ENCODE results near the gene ACIN1. TPM values are rescaled to one million over a fixed set of nuclear protein-coding genes. Genes with fewer than 3 reads are reported as not detected.
A peak's percentile ranks its signal among the peaks of the same experiment; 100 is the strongest.

Gene ACIN1
- total and polyA plus RNA-seq, 2 of the 13 experiments (the other 11 are each of a cell fraction or from before 2014, with no cell fraction given), result 165 to 183 TPM

GRCh38 chr14:23023022-23023794 is 71.7 kb downstream of the ACIN1 start (continued):
- TF ChIP-seq HOMEZ (CRISPR knock-in tag; IDR thresholded peaks at IDR 0.05; ENCODE audit: low read depth), result no peak
- TF ChIP-seq HOXA5 (CRISPR knock-in tag; IDR thresholded peaks at IDR 0.05), result no peak
- no peak for TF ChIP-seq ZNF75D (CRISPR knock-in tag; IDR thresholded peaks at IDR 0.05; ENCODE audit: borderline replicate concordance)
- TF ChIP-seq SRSF9 (IDR thresholded peaks at IDR 0.05; ENCODE audit: borderline replicate concordance, insufficient read depth, low read depth, low read length, poor library complexity, severe bottlenecking), result no peak
- no peak for TF ChIP-seq ZNF180 (CRISPR knock-in tag; IDR thresholded peaks at IDR 0.05; ENCODE audit: borderline replicate concordance, low read depth)
- TF ChIP-seq DNMT1 (CRISPR knock-in tag; IDR thresholded peaks at IDR 0.05), result no peak
- no peak for TF ChIP-seq CBX1 (IDR thresholded peaks at IDR 0.05; ENCODE audit: low read depth)
- TF ChIP-seq ZNF124 (CRISPR knock-in tag; IDR thresholded peaks at IDR 0.05), result no peak
- TF ChIP-seq KLF12 (CRISPR knock-in tag; IDR thresholded peaks at IDR 0.05; ENCODE audit: borderline replicate concordance), result no peak
- TF ChIP-seq HIVEP1 (CRISPR knock-in tag; IDR thresholded peaks at IDR 0.05), result no peak
- no peak for TF ChIP-seq JDP2 (CRISPR knock-in tag; IDR thresholded peaks at IDR 0.05; ENCODE audit: borderline replicate concordance)
- no peak for TF ChIP-seq ZNF256 (CRISPR knock-in tag; conservative IDR thresholded peaks at IDR 0.05)
- no peak for TF ChIP-seq BRCA1 (CRISPR knock-in tag; IDR thresholded peaks at IDR 0.05)
- TF ChIP-seq ZNF329 (CRISPR knock-in tag; IDR thresholded peaks at IDR 0.05; ENCODE audit: low read depth), result no peak
- TF ChIP-seq ZSCAN29 (CRISPR knock-in tag; conservative IDR thresholded peaks at IDR 0.05), result no peak
- no peak for TF ChIP-seq ZNF280D (CRISPR knock-in tag; IDR thresholded peaks at IDR 0.05)
- no peak for TF ChIP-seq E2F5 (CRISPR knock-in tag; conservative IDR thresholded peaks at IDR 0.05)
- TF ChIP-seq EP300 (IDR thresholded peaks at IDR 0.05; ENCODE audit: low read depth in 2 of 2, low read length in 2 of 2), result 0 out of 4 replicates have a peak, but pooled peaks of 1 of the 2 experiments have one; percentile 5
- no peak for TF ChIP-seq EP300 (CRISPR knock-in tag; IDR thresholded peaks at IDR 0.05; ENCODE audit: borderline replicate concordance)
- TF ChIP-seq NKX3-1 (CRISPR knock-in tag; IDR thresholded peaks at IDR 0.05), result no peak
- TF ChIP-seq MBD4 (IDR thresholded peaks at IDR 0.05; ENCODE audit: borderline replicate concordance, low read length), result no peak
- TF ChIP-seq PCBP1 (IDR thresholded peaks at IDR 0.05; ENCODE audit: borderline replicate concordance, low read depth, low read length), result no peak
- TF ChIP-seq POLR2A (IDR thresholded peaks at IDR 0.05; ENCODE audit: insufficient read depth in 1 of 2, low read depth in 2 of 2, low read length in 2 of 2), result peak in 1 of 2 experiments; percentile 45; a peak in 2 of 4 replicates

Measured in HepG2 (cell line).